Measurements from ENCODE around the gene ADAMTS17. TPM values are rescaled to one million over a fixed set of nuclear protein-coding genes. Genes with fewer than 3 reads are reported as not detected.

ADAMTS17 gene
- total RNA-seq, 1 donor from 2014 or later = 0.06 TPM

GRCh38 chr15:99969261-99969920 is 372.4 kb downstream of the ADAMTS17 start:
- no peak overlapping the region for H3K4me3 ChIP-seq (ENCODE audit: low read depth, low read length)
- TF ChIP-seq CTCF (conservative IDR thresholded peaks at IDR 0.05; ENCODE audit: low read depth, low read length) = no peak
- DNase-seq (ENCODE audit: low read depth) = no peak

GRCh38 chr15:99967841-99968371 is 373.9 kb downstream of the ADAMTS17 start:
- TF ChIP-seq CTCF (conservative IDR thresholded peaks at IDR 0.05; ENCODE audit: low read depth, low read length) = no peak
- DNase-seq (ENCODE audit: low read depth) = no peak
- H3K4me3 ChIP-seq (ENCODE audit: low read depth, low read length) = no peak overlapping the region

- no peak for TF ChIP-seq CTCF (conservative IDR thresholded peaks at IDR 0.05; ENCODE audit: low read depth, low read length)
- DNase-seq (ENCODE audit: low read depth) = no peak
These were observed 375.0 kb downstream of the ADAMTS17 start for GRCh38 chr15:99966815-99967214.

GRCh38 chr15:99965376-99965775 is 376.4 kb downstream of the ADAMTS17 start:
- TF ChIP-seq CTCF (conservative IDR thresholded peaks at IDR 0.05; ENCODE audit: low read depth, low read length) = no peak
- H3K4me3 ChIP-seq (ENCODE audit: low read depth, low read length) = no peak overlapping the region
- DNase-seq (ENCODE audit: low read depth) = no peak

More at GRCh38 chr15:99966815-99967214, 375.0 kb downstream of the ADAMTS17 start:
- H3K4me3 ChIP-seq (ENCODE audit: low read depth, low read length) = no peak overlapping the region

GRCh38 chr15:99963976-99964375 is 377.8 kb downstream of the ADAMTS17 start:
- no peak overlapping the region for H3K4me3 ChIP-seq (ENCODE audit: low read depth, low read length)
- no peak for DNase-seq (ENCODE audit: low read depth)
- TF ChIP-seq CTCF (conservative IDR thresholded peaks at IDR 0.05; ENCODE audit: low read depth, low read length) = no peak

GRCh38 chr15:99963096-99963825 is 378.5 kb downstream of the ADAMTS17 start:
- DNase-seq (ENCODE audit: low read depth) = peak; percentile 40
- no peak for TF ChIP-seq CTCF (conservative IDR thresholded peaks at IDR 0.05; ENCODE audit: low read depth, low read length)
- H3K4me3 ChIP-seq (ENCODE audit: low read depth, low read length) = no peak overlapping the region
